GM12801 (cell line): ENCODE data around the gene UROS.

Experiments
- TF ChIP-seq, protein P1 (sequence below): IDR thresholded peaks from one replicate; pipeline ENCODE4 v1.5.1; 2011; ENCODE audit warnings: control low read depth; ENCODE audit not compliant: insufficient read length; ENCODE audit errors: extremely low read depth

Gene UROS

DNA sequence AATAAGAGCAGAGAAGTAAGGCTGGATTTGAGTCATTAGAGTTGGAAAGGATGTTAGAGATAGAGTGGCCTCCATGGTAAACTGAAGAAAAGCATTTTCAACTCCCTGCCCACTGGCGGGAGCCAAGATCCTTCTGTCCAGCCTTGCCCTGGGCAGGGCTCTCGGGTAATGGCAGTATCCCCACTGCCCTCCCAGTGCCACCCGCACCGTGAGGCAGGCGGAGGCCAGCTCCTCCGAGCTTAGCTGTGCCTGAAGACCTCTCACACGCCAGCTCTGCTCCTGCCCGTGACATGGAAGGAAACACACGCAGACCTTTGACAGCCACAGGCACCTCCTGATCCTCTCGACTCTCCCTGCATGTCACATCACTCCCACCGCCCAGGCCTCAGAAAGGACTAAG lies 22.6 kb upstream of the UROS start:
- TF ChIP-seq, protein P1, sequence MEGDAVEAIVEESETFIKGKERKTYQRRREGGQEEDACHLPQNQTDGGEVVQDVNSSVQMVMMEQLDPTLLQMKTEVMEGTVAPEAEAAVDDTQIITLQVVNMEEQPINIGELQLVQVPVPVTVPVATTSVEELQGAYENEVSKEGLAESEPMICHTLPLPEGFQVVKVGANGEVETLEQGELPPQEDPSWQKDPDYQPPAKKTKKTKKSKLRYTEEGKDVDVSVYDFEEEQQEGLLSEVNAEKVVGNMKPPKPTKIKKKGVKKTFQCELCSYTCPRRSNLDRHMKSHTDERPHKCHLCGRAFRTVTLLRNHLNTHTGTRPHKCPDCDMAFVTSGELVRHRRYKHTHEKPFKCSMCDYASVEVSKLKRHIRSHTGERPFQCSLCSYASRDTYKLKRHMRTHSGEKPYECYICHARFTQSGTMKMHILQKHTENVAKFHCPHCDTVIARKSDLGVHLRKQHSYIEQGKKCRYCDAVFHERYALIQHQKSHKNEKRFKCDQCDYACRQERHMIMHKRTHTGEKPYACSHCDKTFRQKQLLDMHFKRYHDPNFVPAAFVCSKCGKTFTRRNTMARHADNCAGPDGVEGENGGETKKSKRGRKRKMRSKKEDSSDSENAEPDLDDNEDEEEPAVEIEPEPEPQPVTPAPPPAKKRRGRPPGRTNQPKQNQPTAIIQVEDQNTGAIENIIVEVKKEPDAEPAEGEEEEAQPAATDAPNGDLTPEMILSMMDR, result no peak

- TF ChIP-seq, protein P1, result no peak
Measured at GRCh38 chr10:125844751-125845221, 21.7 kb upstream of the UROS start.

GRCh38 chr10:125843603-125844329 lies 20.7 kb upstream of the UROS start:
- TF ChIP-seq, protein P1, result no peak

- TF ChIP-seq, protein P1, result no peak
Measured at GRCh38 chr10:125840955-125841354, 17.9 kb upstream of the UROS start.

DNA sequence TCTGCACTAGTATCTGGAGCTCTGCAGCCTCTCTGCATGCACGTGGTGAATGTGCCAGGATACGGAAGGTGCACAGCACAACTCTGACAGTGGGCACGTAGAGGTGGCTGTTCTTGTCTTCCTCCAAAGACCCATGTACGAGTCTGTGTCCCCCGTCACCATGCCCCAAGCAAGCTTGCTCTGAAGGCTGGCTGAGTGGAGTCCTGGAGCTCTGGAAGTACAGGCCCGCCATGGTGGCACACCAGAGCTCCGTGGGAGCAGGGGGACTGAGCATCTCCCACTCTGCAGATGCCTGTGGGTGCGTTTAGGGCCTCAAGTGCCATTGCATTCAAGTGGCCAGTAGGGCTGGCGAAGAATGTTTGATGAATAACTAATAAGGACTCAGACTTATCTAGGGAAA lies 17.3 kb upstream of the UROS start:
- TF ChIP-seq, protein P1, result no peak

DNA sequence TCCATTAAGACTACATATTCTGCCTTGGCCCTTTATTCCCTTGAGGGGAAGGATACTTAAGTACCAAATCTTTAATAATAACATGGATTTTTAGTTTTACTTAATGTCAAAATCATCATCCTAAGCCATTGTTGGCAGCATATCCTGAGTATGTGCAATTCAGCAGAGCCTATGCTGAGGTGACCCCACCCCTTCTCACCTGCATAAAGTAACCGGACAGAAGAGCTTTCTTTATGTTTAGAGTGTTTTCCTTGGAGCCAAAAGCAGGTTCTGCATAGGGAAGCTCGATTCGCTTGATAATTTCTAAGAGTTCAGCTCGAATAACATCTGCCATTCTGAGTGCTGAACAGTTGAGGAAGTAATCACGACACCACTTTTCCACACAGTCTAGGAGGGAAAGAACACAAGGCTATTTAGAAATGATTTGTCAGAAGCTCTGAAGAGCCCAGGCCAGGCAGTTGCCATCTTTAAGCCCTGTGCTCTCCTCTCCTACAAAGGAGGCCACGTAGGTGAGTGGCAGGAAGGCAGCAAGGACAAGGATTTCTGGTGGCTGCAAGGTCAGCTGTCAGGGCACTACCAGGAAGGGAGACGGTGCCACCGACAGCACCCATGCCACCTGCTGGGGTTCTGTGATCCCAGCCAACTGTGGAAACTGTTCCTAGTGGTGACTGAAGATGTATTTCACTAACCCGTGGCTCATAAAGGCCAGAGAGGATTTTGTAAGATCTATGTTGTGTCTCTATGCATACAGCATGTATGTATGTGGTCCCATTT lies 15.9 kb upstream of the UROS start:
- TF ChIP-seq, protein P1, result no peak

- TF ChIP-seq, protein P1, result no peak
Measured at GRCh38 chr10:125836746-125837145, 13.7 kb upstream of the UROS start.
